Measurements from ENCODE around the gene SMCHD1.

SMCHD1 gene

DNA sequence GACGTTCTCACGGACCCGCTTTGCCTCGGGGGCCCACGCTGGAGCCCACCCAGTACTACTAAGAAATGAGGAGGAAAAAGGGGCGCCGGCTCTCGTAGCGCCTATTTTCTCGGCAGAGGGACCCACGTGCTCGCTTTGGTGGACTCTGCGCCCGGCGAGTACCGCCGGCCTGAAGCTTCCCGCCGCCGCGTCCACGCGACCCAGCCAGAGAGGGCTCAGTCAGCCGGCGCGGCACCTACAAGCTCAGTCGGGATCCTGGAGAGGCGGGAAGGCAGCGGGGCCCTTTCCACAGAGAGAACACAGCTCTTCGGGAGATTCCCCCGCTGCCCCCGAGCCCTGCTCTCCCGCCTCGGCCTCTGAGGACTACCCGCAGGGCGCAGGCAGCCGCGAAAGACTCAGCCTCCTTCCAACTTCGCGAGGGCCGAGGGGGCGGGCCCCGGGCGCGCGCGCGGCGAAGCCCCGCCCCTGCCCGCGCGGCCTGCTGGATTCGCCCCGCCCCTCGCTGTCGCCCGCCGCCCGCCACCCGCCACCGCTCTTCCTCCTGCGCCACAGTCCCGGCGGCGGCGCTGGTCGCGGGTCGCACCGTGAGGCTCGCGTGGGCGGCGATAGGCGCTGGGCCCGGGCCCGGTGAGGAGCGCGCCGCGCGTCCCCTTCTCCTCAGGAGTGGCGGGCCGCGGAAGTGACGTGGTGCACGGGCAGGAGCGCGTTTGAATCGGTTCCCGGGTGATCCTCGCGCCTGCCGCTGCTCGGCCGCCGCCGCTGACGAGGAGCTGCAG is at the start of gene SMCHD1:
SMCHD1 (plus strand) TSS at position 549 of the 776 bp plus-strand sequence. CDS start 350 bp downstream, outside the sequence.
- DNase-seq: peak; percentile 2

DNA sequence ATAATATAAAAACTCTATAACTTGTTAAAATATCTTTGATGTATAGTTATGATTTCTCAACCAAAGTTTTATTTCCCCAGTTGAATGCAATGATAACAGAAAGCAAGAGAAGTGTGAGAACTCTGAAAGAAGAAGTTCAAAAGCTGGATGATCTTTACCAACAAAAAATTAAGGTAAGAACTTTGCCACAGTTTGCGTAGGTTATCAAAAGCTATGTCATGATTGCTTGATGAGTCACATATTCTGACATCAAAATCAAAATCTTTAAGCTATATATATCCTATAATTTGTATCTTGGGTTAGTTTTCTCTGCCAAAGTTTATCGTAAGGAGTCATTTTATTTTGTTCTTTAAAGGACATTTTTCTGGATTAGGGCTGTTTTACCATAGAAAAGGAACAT is 49.2 kb upstream of the SMCHD1 start:
- DNase-seq: no peak

DNA sequence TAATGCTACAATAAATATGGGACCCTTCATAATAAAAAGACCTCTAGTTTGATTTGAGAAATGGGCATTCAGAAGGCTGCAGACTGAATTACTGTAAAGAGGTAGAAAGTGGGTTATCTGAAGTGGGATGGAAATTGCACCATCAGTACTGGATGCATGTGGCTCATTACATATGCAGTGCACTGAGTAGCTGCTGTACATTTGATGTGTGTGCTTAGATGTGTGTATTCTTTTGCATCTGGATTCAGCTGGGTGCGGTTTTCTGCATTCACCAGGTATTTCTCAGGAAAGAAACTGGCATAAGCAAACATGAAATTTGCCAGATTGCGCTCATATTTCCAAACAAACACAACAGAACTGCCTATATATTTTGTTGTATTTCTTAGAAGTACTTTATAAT is 45.9 kb upstream of the SMCHD1 start:
- no peak for DNase-seq

DNA sequence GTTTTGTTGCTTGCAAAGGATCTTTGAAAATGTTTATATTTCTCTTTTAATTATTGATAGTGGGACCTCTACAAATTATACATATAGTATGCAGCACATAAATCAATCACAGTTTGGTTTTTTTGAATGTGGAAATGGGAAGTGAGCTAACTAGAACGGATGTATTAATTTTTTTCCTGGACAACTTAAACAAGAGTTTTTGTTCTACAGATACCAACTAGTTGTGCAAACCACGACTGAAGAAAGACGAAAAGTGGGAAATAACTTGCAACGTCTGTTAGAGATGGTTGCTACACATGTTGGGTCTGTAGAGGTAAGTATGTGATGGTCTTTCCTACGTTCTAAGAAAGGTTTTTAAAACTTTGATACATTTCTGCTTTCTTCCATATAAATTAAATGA is 45.0 kb upstream of the SMCHD1 start:
- DNase-seq: no peak

DNA sequence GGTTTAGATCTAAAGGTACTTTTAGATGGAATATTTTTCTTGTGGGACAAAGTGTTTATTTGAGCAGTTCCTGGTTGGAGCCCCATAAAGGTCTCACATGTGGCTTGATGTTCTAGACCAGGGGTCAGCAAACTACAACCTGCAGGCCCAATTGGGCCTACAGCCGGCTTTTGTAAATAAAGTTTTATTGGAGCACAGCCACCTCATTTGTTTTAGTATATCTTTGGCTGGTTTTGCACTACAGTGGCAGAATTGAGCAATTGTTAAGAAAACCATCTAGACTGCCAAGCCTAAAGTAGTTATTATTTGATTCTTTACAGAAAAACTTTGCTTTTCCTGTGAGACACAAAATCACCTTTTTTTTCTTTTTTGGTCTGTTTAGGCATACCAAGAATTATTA is 42.5 kb upstream of the SMCHD1 start:
- DNase-seq: no peak

DNA sequence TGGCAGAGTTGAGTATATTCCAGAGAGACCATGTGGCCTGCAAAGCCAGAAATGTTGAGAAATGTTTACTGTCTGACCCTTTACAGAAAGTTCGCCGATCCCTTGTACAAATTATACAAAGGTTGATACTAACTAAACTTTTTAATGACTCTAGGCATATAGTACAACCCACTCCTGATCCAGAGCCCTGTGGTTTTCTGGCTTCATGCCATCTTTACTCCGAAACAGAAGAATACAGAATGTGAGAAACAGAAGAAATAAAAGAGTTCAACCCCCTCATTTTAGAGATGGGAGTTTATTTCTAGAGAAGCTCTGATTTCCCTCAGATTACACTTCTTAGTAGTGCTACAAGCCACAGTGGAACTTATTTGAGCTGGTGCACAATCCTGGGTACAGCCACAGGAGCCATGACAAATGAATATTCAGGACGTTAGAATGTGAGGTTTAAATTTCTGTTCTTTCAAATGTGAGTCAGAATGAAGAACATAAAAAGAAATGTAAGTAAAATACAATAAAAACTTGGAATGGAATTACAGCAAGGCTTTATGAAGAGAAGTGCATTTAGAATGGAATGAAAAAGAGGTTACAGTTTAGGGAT is 38.0 kb upstream of the SMCHD1 start:
- no peak for DNase-seq

DNA sequence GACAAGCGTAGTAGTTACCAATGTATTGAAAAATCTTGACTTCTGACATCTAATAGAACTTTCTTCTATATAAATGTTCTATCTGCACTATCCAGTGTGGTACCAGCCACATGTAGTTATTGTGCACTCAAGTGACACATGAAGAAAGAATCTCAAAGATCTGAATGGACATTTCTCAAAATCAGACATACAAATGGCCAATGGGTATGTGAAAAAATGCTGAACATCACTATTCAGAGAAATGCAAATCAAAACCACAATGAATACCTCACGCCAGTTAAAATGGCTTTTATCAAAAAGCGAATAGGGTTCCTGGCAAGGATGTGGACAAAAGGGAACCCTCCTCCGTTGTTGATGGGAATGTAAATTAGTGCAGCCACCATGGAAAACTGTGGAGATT is 37.5 kb upstream of the SMCHD1 start:
- DNase-seq: no peak

DNA sequence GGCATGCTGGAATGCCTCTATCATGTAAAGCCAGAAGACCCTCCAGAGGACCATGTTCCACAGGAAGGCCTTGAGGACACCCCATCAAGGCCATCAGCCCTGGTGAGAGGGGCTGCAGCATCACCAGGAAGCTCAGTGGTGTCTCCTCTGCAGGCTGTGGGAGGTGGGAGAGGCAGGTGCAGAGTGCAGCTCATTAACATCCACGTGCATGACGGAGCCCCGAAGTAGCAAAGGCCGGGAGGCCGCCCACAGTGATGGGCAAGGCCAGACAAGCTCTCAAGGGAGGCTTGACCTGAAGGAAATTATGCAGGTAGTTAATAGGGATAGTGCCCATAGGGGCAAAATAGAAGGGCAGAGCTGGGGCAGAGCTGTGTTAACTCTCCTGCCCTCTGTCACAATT is 30.3 kb upstream of the SMCHD1 start:
- no peak for DNase-seq

DNA sequence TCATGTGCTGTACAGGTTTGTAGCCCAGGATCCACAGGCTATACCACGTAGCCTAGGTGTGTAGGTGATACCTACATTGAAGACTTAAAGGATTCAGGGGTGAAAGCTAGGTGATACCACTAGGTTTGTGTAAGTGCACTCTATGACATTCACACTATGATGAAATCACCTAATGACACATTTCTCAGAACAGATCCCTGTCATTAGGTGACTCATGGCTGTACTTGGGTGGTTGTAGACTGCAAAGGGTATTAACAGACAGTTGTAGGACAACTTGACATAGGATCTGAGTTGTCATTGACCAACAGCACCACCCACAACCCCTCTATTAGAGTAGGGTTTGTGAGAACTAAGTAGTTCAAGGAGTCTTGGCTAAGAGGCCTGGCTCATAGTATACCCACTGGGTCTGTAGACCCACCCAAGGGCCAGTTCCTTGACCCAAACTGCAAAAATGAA is 27.7 kb upstream of the SMCHD1 start:
- no peak for DNase-seq

DNA sequence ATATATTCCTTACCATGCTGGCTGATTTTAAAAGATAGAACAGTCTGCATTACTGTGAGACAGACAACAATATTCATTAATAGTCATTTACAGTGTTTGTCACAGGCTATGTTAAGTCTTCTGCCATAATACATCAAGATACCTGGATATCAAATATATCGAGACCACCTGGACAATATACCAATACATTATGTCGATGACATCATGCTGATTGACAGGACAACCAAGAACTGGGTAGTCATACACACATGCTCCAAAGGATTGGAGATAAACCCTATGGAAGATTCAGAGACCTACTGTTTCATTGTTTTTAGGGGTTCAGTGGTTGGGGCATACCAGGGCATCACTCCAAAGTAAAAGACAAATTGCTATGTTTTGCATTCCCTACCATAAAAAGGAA is 26.5 kb upstream of the SMCHD1 start:
- DNase-seq: no peak

DNA sequence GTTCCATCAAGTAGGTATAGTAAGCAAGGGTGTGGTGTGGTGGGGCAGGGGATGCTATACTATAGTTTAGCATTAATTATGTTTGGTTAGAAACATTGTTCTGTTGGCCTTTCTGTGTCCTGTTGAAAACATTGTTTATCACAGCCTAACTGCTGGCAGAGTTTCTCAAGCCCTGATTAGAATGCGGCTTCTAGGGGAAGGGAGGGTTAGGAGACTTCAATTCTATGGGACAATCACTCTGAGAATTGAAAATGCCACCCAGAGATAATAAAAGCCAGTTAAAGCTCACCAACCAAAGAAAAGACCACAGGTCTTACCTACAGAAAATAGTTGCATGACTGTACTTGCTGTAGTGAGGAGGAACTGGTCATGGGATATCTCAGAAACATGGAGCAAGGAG is 19.9 kb upstream of the SMCHD1 start:
- no peak for DNase-seq

DNA sequence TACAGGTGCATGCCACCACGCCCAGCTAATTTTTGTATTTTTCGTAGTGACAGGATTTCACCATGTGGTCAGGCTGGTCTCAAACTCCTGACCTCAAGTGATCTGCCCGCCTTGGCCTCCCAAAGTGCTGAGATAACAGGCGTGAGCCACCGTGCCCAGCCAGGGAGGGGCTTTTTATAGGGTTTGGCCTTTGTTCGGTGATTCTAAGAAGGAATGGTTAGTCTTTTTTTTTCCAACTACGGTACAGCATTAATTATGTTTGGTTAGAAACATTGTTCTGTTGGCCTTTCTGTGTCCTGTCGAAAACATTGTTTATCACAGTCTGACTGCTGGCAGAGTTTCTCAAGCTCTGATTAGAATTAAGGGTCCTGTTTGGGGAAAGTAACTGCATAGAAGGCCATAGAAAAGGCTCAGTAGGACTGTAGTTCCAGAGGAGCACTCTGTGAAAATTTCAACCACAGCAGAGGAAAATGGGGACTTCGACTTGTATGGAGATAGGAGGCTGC is 19.3 kb upstream of the SMCHD1 start:
- no peak for DNase-seq

DNA sequence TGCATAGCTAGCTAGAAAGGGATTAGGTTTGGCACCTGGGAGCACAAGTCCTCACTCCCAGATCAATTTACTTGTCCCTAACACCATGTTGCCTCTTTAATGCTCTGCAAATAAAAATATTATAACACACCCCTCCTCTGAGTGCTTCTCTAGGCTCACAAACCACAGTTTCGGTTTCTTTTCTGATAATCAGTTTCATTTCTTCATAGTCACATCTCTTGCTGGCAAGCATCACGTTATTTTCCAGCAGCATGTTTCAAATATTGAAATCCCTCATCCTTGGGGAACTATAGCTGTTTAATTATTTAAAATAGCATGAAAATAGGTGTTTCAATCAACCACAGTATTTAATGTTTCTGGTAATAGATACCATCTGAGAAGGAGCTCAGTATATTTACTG is 13.9 kb upstream of the SMCHD1 start:
- DNase-seq: no peak

DNA sequence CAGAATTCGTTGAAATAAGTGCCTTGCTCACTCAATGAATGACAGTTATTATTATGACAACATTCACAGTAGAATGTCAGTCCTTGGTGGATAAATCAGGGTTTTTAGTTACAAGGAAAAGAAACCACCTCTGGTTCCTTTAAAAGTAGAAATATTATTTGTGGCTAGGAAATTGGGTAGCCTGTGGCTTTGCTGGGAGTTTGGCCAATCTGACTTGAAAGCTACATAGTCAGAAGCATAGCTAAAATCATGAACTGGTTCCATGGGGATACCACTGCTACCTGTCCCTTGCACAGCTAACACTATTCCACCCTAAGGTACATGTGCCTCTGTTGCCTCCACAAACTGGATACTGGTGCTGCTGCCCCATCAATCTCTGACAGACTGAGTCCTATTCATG is 12.8 kb upstream of the SMCHD1 start:
- DNase-seq: no peak

DNA sequence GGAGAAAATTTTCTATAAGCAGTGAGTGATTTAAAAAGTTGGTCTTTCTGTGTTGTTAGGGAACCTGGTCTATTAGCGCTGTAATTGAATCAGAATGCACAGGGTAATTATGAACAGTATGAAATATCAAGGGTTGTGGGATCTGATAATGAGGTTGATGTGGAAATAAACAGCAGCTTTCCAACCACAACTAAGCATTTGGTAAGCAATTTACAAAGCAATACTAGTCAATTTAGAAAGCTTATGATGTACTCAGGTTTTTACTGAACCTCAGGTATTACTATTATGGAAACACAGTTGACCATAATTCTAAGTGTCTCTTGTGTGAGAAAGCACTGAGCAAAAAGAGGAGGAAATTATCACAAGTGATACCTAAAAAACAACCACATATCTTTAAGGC is 11.0 kb upstream of the SMCHD1 start:
- DNase-seq: no peak

DNA sequence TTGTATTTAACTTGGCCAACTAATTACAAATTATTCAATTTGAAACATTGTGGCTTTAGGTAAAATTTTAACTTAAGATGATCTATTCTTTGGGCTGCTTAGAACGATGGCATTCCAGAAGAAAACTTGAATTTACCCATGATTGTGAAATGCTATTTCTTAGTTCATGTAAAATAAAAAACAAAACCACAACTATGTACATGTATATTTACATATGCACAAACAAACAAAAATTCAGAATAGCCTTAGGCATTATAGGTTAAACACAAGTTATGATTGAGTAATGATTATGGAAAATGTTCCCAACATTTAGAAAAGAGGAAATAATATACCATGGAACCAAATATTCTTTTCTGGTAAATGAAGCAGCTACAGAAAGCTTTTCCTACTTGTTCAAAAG is 3.5 kb upstream of the SMCHD1 start:
- DNase-seq: no peak

DNA sequence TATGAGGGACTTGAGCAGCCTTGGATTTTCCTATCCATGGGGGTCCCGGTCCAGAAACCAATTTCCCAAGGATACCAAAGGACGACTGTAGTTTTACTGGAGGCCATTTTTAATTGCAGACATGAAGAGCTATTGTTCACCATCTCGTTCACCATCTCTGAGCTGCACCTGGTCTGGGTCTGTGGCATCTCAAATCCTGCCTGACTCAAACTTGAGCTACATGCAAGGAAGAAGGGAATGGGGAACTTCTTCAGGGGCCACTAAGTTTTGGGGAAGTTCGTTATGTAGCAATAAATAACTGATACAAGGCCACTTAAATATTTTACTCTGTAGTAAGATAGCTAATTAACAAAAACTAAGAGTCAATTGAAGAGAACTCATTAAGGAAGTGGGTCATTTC is 2.1 kb upstream of the SMCHD1 start:
- no peak for DNase-seq

DNA sequence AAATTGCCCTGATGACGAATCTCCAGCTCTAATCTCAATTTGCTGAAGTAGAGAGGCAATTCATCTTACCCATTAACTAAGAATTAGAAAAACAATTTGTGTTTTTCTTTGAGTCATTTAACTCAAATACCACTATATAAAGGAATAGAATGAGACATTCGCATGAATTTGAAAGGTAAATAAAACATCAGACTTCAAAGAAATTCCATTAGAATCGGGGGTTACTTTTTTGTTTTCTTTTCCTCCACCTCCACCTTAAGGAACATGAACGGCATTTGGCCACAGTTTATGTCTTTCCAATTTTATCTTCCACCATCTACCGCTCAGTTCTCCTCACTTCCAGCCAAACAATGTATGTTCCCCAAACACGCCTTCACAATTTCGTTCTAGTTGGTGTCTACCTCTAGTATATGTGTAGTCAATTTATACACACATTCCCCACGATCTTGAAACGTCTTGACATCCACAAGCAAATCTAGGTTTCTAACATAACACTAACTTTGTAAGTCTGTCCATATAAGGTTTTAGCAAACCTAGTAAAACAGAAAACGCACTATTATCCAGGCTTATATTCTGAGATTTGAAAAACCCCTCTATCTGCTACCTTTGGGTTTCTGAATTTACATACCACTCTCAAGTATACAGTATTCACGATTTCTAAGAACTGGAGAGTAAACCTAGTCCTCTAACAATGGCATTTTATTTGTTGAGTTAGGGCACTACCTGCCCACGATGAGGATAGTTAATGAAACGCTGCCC is 1.2 kb upstream of the SMCHD1 start:
- no peak for DNase-seq

DNA sequence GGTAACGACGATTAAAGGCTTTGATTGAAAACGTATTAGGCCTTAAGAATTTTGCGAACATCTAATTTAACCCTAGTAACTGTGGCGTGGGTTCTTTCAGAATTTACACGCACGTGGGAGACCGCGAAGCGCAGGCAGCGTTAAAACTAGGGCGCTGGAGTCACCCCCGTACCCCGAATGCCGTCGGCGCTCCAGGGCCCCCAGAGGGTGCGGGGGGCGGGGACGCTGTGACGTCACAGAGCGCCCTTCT is 673 bp upstream of the SMCHD1 start:
- DNase-seq: no peak

DNA sequence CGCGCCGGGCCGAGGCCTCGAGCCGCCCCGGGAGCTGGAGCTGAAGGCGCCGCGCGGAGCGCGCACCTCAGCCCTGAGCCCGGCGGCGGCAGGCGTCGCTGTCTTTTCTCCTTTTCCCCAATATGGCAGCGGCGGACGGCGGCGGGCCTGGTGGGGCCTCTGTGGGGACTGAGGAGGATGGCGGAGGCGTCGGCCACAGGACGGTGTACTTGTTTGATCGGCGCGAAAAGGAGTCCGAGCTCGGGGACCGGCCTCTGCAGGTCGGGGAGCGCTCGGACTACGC is 369 bp downstream of the SMCHD1 start:
- no peak for DNase-seq

DNA sequence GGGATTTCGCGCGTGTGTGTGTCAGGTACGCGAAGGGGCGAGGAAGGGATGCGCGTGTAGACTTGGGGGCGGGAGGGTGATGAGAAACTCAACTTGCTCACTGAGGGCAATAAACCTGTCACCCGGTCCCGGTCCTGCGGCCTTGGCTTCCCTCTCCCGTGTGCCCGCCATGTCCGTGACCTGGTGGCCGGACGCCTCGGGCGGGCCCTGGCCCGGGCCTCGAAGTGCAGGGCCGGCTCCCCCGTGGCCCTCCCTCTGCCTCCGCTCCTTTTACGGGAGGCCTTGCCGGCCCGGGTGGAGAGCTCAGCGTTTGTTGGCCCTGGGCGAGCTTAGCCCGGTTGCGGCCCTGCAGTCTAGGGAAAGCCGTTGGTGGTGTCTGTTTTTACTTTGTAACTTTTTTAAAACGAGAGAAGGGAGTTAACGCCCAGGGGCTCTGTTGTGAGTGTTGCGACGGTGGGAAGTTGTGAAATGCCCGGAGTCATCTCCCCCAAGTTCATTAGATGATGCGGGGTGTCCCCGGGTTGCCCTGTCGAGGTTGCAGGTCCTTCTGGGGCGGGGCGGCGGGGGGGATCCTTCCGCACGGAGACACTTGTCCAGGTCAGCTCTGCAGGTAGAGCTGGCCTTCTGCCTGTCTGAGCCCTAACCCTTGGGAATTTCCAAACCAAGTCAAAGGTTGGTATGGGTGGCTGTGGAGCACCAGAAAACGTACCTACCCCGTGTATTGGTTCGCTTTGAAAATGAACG is 883 bp downstream of the SMCHD1 start:
- no peak for DNase-seq

DNA sequence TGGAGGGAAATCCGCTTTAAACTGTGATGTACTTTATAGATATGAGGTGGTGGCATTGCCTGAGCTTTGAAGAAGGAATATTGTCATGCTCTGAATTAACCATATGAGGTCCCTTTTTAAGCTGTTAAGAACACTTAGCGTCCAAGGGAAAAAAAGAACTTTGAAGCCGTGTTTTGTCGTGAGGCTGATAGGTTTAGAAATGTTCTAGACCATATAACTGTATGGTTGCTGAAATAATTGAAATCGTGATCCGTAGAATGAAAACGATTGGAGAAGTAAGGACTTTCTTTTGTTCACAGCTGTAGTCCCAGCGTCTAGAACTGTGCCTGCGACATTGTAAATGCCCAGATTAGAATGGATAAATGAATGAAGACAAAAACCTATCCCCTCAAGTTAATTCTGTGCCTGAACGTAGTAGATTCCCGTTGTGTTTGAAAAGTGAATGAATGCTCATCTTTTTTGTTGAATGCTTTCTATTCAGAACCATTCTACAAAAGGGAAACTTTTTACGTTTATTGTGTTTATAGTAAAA is 1.5 kb downstream of the SMCHD1 start:
- no peak for DNase-seq

DNA sequence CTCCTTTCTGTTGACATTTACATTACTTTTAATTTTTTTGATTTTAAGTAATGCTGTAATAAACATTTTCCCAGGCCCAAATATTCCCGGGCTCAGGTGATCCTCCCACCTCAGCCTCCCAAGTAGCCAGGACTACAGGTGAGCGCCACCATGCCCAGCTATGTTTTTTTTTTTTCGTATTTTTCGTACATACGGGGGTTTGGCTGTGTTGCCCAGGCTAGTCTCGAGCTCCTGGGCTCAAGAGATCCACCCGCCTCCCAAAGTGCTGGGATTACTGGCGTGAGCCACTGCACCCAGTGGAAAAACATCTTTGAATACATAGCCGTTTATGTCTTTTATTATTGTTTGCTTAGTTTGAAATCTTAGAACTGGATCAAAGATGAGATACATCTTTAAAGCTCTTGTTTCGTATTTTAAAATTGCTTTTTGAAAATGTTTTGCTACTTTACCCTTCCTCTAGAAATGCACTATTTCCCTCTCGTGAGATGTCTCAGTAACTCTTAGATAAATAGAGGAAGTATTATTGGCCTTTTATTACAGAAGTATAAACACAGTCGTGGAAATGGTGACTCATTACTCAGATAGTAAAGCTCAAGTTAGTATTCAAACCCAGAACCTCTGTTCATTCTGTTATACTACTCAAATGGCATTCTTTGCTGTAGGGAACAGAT is 2.4 kb downstream of the SMCHD1 start:
- DNase-seq: no peak

Data from DMS153 (cell line).